Stomach (tissue), 9 donors: ENCODE measurements around the gene KIF14. TPM values are rescaled to one million over a fixed set of nuclear protein-coding genes. Genes with fewer than 3 reads are reported as not detected.

ENCODE experiments used
- DNase-seq, 2 donors: peaks; one replicate each; pipeline versions ENCODE4 v3.0.0 to v3.0.0-alpha.2; 2013 to 2019
- H3K27ac ChIP-seq, 5 donors: fragments of 200-600 bp in 4 of 5; sonication (generic) in 4 of 5; one replicate each; pipeline ENCODE4 v1.5.1; 2013 to 2019; ENCODE audit warnings: mild to moderate bottlenecking in 1 of 5, moderate library complexity in 1 of 5
- H3K27me3 ChIP-seq, 3 donors: fragments of 200-600 bp; sonication (generic); one replicate each; pipeline ENCODE4 v1.5.1; 2017 to 2019; ENCODE audit warnings: mixed run types in 1 of 3
- H3K36me3 ChIP-seq, 4 donors: fragments of 200-600 bp; sonication (generic); 1 replicate in 3 of 4; 2 replicates in 1 of 4; pipeline ENCODE4 v1.5.1; 2016 to 2019
- H3K4me1 ChIP-seq, 4 donors: fragments of 200-600 bp; sonication (generic); one replicate each; pipeline ENCODE4 v1.5.1; 2016 to 2019
- H3K4me3 ChIP-seq, 4 donors: fragments of 200-600 bp; sonication (generic) in 3 of 4; one replicate each; pipeline ENCODE4 v1.5.1; 2016 to 2019; ENCODE audit warnings: mild to moderate bottlenecking in 1 of 4
- H3K9me3 ChIP-seq, 4 donors: fragments of 200-600 bp; sonication (generic); one replicate each; pipeline ENCODE4 v1.5.1; 2016 to 2019
- EP300 ChIP-seq: sonication (generic); formaldehyde crosslinking; IDR thresholded peaks from one replicate; pipeline ENCODE4 v1.6.1; 2017; ENCODE audit warnings: antibody characterized with exemption
- POLR2A ChIP-seq, 4 donors: fragments of 450-650 bp; IDR thresholded peaks; one replicate each; pipeline ENCODE4 v1.6.1; 2016; ENCODE audit warnings: antibody characterized with exemption in 4 of 4, control low read depth in 2 of 4, mild to moderate bottlenecking in 1 of 4, moderate library complexity in 1 of 4
- POLR2AphosphoS5 ChIP-seq, 3 donors: sonication (generic); formaldehyde crosslinking; IDR thresholded peaks; one replicate each; pipeline ENCODE4 v1.6.1; 2016; ENCODE audit warnings: antibody characterized with exemption in 3 of 3
- WGBS, 5 donors: extraction: QIAGEN DNeasy Blood & Tissue Kit in 3 of 5; methylation state at CpG; one replicate each; pipeline versions ENCODE4 v1.1.5 to v1.1.7; 2013 to 2018; 5-methylcytosine and 5-hydroxymethylcytosine counted together
- intact Hi-C: fragments of 100-400 bp; cut with DNase I; formaldehyde crosslinking; loops from one replicate; pipeline ENCODE4 v1.15.1; 2023; ENCODE audit warnings: low total_unique reads
- polyA plus RNA-seq, 3 donors: library from polyadenylated mRNA; stranded (reverse); fragments of 200-250 nt; gene quantifications; one replicate each; pipeline ENCODE4 v1.2.3, GENCODE V29; 2013
- total RNA-seq, 5 donors: library from RNA; depleted of rRNA; stranded (reverse); fragments of >200 nt; gene quantifications; one replicate each; pipeline versions ENCODE4 v1.1.0 to v1.2.3, GENCODE V29; 2014 to 2016
- TF ChIP-seq, protein P1 (sequence below), 7 experiments: fragments of 450-650 bp in 4 of 7; fragments of 200-600 bp in 3 of 7; sonication (generic) in 3 of 7; IDR thresholded peaks; one replicate each; pipeline ENCODE4 v1.5.1; 2016 to 2019; ENCODE audit warnings: antibody characterized with exemption in 7 of 7, control low read depth in 2 of 7, mild to moderate bottlenecking in 1 of 7
- donor health status: healthy with polysubstance abuse.
- donor health status: Bipolar disorder and iron deficiency.
- donor health status: healthy.

The KIF14 gene
- total and polyA plus RNA-seq, 8 donors = 0.25 to 2.2 (median 0.63) TPM; not detected in 1

DNA sequence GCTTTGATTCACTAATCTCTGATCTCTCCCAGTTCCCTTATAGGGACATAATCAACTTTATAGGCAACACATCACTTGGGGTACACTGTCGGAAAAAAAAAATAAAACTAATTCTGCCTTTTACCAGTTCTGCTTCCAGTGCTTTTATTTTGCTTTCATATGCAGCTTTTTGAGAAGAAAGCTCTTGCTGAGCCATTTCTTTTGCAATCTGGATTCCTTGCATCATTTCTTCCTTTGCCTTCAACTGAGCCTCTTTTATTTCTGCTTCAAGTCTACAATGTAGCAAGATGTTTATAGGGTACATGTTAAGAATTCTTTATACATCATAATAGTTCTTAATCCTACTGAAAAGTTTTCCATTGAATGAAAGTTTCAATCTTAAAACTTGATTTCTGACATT is 30.6 kb downstream of the KIF14 start:
- H3K4me1 ChIP-seq = no peaks in the 10 kb centered on the region
- WGBS, 5 donors = 76 to 92% (median 88%) methylated on average over 1 of the region's 1 CpG
- intact Hi-C loops = no loop called here
- no peak overlapping the region for H3K27ac ChIP-seq
- H3K9me3 ChIP-seq = no peaks in the 10 kb centered on the region
- no peak for TF ChIP-seq EP300
- TF ChIP-seq POLR2AphosphoS5 (IDR thresholded peaks at IDR 0.05) = no peak
- no peak for TF ChIP-seq POLR2A (IDR thresholded peaks at IDR 0.05)
- TF ChIP-seq, protein P1, sequence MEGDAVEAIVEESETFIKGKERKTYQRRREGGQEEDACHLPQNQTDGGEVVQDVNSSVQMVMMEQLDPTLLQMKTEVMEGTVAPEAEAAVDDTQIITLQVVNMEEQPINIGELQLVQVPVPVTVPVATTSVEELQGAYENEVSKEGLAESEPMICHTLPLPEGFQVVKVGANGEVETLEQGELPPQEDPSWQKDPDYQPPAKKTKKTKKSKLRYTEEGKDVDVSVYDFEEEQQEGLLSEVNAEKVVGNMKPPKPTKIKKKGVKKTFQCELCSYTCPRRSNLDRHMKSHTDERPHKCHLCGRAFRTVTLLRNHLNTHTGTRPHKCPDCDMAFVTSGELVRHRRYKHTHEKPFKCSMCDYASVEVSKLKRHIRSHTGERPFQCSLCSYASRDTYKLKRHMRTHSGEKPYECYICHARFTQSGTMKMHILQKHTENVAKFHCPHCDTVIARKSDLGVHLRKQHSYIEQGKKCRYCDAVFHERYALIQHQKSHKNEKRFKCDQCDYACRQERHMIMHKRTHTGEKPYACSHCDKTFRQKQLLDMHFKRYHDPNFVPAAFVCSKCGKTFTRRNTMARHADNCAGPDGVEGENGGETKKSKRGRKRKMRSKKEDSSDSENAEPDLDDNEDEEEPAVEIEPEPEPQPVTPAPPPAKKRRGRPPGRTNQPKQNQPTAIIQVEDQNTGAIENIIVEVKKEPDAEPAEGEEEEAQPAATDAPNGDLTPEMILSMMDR (IDR thresholded peaks at IDR 0.05) = no peak
- H3K4me3 ChIP-seq = no peak overlapping the region
- H3K27me3 ChIP-seq = no peaks in the 10 kb centered on the region
- no peaks in the 10 kb centered on the region for H3K36me3 ChIP-seq
- no peak for DNase-seq

- H3K4me3 ChIP-seq = no peak overlapping the region
- no peaks in the 10 kb centered on the region for H3K9me3 ChIP-seq
- H3K4me1 ChIP-seq = no peaks in the 10 kb centered on the region
- no peaks in the 10 kb centered on the region for H3K27me3 ChIP-seq
- TF ChIP-seq POLR2A (IDR thresholded peaks at IDR 0.05) (no peak), POLR2AphosphoS5 (IDR thresholded peaks at IDR 0.05) (no peak), EP300 (no peak)
- TF ChIP-seq, protein P1 (IDR thresholded peaks at IDR 0.05) = no peak
- H3K27ac ChIP-seq = peak overlapping the region in 1 of 5 donors; percentile 35
- intact Hi-C loops = no loop called here
- no peaks in the 10 kb centered on the region for H3K36me3 ChIP-seq
- peak in 1 of 2 donors; percentile 37 for DNase-seq
These were observed 31.9 kb downstream of the KIF14 start for GRCh38 chr1:200588698-200589097.

DNA sequence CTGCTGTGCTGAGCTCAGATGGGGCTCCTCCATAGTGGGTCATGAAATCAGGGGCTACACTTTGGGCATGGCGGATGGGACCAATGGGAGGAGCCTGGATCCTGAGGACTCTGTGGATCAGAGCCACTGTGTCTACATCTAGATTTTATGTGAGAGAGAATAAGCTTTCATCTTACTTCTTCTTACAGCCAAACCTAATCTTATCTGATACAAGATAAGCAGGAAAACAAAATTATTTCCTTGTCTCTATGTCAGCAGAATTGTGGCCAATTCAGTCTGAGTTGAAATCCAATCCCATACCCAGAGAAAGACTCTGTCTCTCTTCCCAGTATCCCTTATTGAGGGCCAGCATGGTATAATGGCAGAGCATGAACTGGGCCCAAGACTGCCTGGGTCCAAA is 56.2 kb downstream of the KIF14 start:
- intact Hi-C loops = no loop called here
- no peaks in the 10 kb centered on the region for H3K27me3 ChIP-seq
- DNase-seq = no peak
- TF ChIP-seq POLR2AphosphoS5 (IDR thresholded peaks at IDR 0.05) (no peak), POLR2A (IDR thresholded peaks at IDR 0.05) (no peak), EP300 (no peak)
- TF ChIP-seq, protein P1 (IDR thresholded peaks at IDR 0.05) = no peak
- H3K27ac ChIP-seq = no peak overlapping the region
- whole genome bisulfite sequencing, 5 donors = 86 to 100% (median 96%) methylated on average over 1 of the region's 1 CpG
- no peak overlapping the region for H3K4me3 ChIP-seq
- H3K36me3 ChIP-seq = no peaks in the 10 kb centered on the region
- no peaks in the 10 kb centered on the region for H3K9me3 ChIP-seq
- no peaks in the 10 kb centered on the region for H3K4me1 ChIP-seq

GRCh38 chr1:200561856-200562214 is 58.7 kb downstream of the KIF14 start:
- Histone ChIP-seq H3K36me3 (no peaks in the 10 kb centered on the region), H3K9me3 (no peaks in the 10 kb centered on the region), H3K27me3 (no peaks in the 10 kb centered on the region), H3K4me1 (no peaks in the 10 kb centered on the region), H3K4me3 (no peak overlapping the region), H3K27ac (no peak overlapping the region)
- DNase-seq = no peak
- intact Hi-C loops = no loop called here
- TF ChIP-seq EP300 (no peak), POLR2AphosphoS5 (IDR thresholded peaks at IDR 0.05) (no peak), POLR2A (IDR thresholded peaks at IDR 0.05) (no peak)
- TF ChIP-seq, protein P1 (IDR thresholded peaks at IDR 0.05) = no peak
- 13 to 38% (median 27%) methylated on average over 1 of the region's 1 CpG for WGBS, 5 donors
